HG02623 (cell line): ENCODE data around the gene MAGEB3.
"Not testable (repeated sequence)": the region's sequence is repeated elsewhere in the genome, so short reads cannot be mapped to it uniquely, and the experiment has no call there.

Experiments used
- ATAC-seq: cut with Tn5 transposase; IDR thresholded peaks from one replicate; pipeline ENCODE4 v1.9.1; 2021; ENCODE audit warnings: moderate library complexity; ENCODE audit not compliant: unreplicated experiment

Gene MAGEB3

GRCh38 chrX:30230395-30230794 is at the start of gene MAGEB3:
Gene MAGEB3, plus strand, starts transcription at chrX:30230657. Its CDS starts 5,268 bp downstream, at chrX:30235925.
- no peak for ATAC-seq

- ATAC-seq = no peak
Measured at GRCh38 chrX:30181353-30181752, 49.1 kb upstream of the MAGEB3 start.

GRCh38 chrX:30183554-30183953 is 46.9 kb upstream of the MAGEB3 start:
- ATAC-seq = no peak

GRCh38 chrX:30190426-30190825 is 40.0 kb upstream of the MAGEB3 start:
- no peak for ATAC-seq

GRCh38 chrX:30193910-30194309 is 36.5 kb upstream of the MAGEB3 start:
- not testable (repeated sequence) for ATAC-seq

GRCh38 chrX:30196322-30196721 is 34.1 kb upstream of the MAGEB3 start:
- peak; percentile 41 for ATAC-seq

GRCh38 chrX:30212172-30212571 is 18.3 kb upstream of the MAGEB3 start:
- no peak for ATAC-seq

GRCh38 chrX:30215357-30215843 is 15.1 kb upstream of the MAGEB3 start, which contains the start of gene MAGEB2:
Gene MAGEB2, plus strand, starts transcription at chrX:30215563. Its CDS starts 3,018 bp downstream, at chrX:30218581.
- ATAC-seq = no peak

- ATAC-seq = no peak
Measured at GRCh38 chrX:30217465-30217864, 13.0 kb upstream of the MAGEB3 start.

- no peak for ATAC-seq
Measured at GRCh38 chrX:30219372-30219771, 11.1 kb upstream of the MAGEB3 start.

- ATAC-seq = no peak
Measured at GRCh38 chrX:30220661-30221060, 9.8 kb upstream of the MAGEB3 start.

GRCh38 chrX:30224536-30224935 is 5.9 kb upstream of the MAGEB3 start:
- ATAC-seq = no peak

- ATAC-seq = no peak
Measured at GRCh38 chrX:30228526-30228925, 1.9 kb upstream of the MAGEB3 start.

GRCh38 chrX:30241724-30242415 is 11.4 kb downstream of the MAGEB3 start, which contains the start of gene MAGEB4:
Gene MAGEB4, plus strand, starts transcription at chrX:30242000. Its CDS starts 136 bp downstream, at chrX:30242136.
- no peak for ATAC-seq

- ATAC-seq = no peak
Measured at GRCh38 chrX:30246769-30247489, 16.5 kb downstream of the MAGEB3 start, which contains the start of gene MAGEB1. Gene MAGEB1, plus strand, starts transcription at chrX:30247146. Its CDS starts 3,348 bp downstream, at chrX:30250494.

GRCh38 chrX:30248854-30249253 is 18.4 kb downstream of the MAGEB3 start:
- peak; percentile 76 for ATAC-seq

GRCh38 chrX:30253257-30253656 is 22.8 kb downstream of the MAGEB3 start:
- ATAC-seq = peak; percentile 65

- ATAC-seq = no peak
Measured at GRCh38 chrX:30259927-30260326, 29.5 kb downstream of the MAGEB3 start.

GRCh38 chrX:30261012-30261411 is 30.6 kb downstream of the MAGEB3 start:
- no peak for ATAC-seq

GRCh38 chrX:30262763-30263162 is 32.3 kb downstream of the MAGEB3 start:
- no peak for ATAC-seq

- no peak for ATAC-seq
Measured at GRCh38 chrX:30270639-30271038, 40.2 kb downstream of the MAGEB3 start.

- no peak for ATAC-seq
Measured at GRCh38 chrX:30275498-30275897, 45.0 kb downstream of the MAGEB3 start.
